ENCODE results near the gene ADGRV1. TPM values are rescaled to one million over a fixed set of nuclear protein-coding genes. Genes with fewer than 3 reads are reported as not detected.

ADGRV1 gene
- polyA plus RNA-seq, 2 of the 4 experiments (the other 2 are of a cell fraction), result 0.70 to 3.7 TPM

GRCh38 chr5:91119217-91119616 is 560.6 kb downstream of the ADGRV1 start:
- CTCF ChIA-PET, result no interaction called here
- 77% methylated on average over 4 of the region's 4 CpGs for WGBS (ENCODE audit: missing lambda C conversion rate)
- Histone ChIP-seq H3K4me1 (no peaks in the 10 kb centered on the region), H3K9me3 (no peaks in the 10 kb centered on the region), H3K27ac (no peak overlapping the region), H3K4me3 (no peak overlapping the region), H3K4me2 (no peak overlapping the region)
- POLR2A ChIA-PET, result no interaction called here
- no peak for ATAC-seq
- TF ChIP-seq FOSB (CRISPR knock-in tag; IDR thresholded peaks at IDR 0.05) (no peak), NR3C1 (IDR thresholded peaks at IDR 0.05) (no peak)
- FAIRE-seq, result no peak
- no peak for DNase-seq (ENCODE audit: low read depth in 1 of 2, low spot score in 1 of 2)

- TF ChIP-seq KDM1A (IDR thresholded peaks at IDR 0.05; ENCODE audit: low read depth) (no peak), ESRRA (IDR thresholded peaks at IDR 0.05; ENCODE audit: borderline replicate concordance, low read length) (no peak), RCOR1 (IDR thresholded peaks at IDR 0.05; ENCODE audit: low read depth, low read length) (no peak), RAD21 (conservative IDR thresholded peaks at IDR 0.05 in 1 of 2, IDR thresholded peaks at IDR 0.05 in 1 of 2) (no peak), SREBF2 (IDR thresholded peaks at IDR 0.05) (no peak), REST (IDR thresholded peaks at IDR 0.05) (no peak), FOSL2 (IDR thresholded peaks at IDR 0.05) (no peak), FOSL2 (CRISPR knock-in tag; IDR thresholded peaks at IDR 0.05) (no peak), ZC3H11A (IDR thresholded peaks at IDR 0.05) (no peak), TP53 (CRISPR knock-in tag; IDR thresholded peaks at IDR 0.05) (no peak), JUN (IDR thresholded peaks at IDR 0.05) (no peak), ATOH8 (CRISPR knock-in tag; IDR thresholded peaks at IDR 0.05; ENCODE audit: low read depth) (no peak), CBX2 (IDR thresholded peaks at IDR 0.05; ENCODE audit: borderline replicate concordance, low read depth) (no peak)
Observed at GRCh38 chr5:91119981-91120850, 561.6 kb downstream of the ADGRV1 start.

GRCh38 chr5:91121347-91121993 is 562.9 kb downstream of the ADGRV1 start:
- H3K4me2 ChIP-seq, result no peak overlapping the region
- TF ChIP-seq JUNB (IDR thresholded peaks at IDR 0.05), result no peak
- TF ChIP-seq KDM1A (IDR thresholded peaks at IDR 0.05; ENCODE audit: low read depth), result no peak
- no peak for FAIRE-seq
- no peak overlapping the region for H3K4me3 ChIP-seq
- 93% methylated on average over 7 of the region's 7 CpGs for WGBS (ENCODE audit: missing lambda C conversion rate)
- ChIA-PET POLR2A (no interaction called here), CTCF (no interaction called here)
- H3K4me1 ChIP-seq, result peaks cover 11% of the 10 kb centered on the region
- no peaks in the 10 kb centered on the region for H3K9me3 ChIP-seq
- no peak overlapping the region for H3K27ac ChIP-seq
- no peak for ATAC-seq
- no peak for DNase-seq (ENCODE audit: low read depth in 1 of 2, low spot score in 1 of 2)

More at GRCh38 chr5:91119981-91120850, 561.6 kb downstream of the ADGRV1 start:
- Histone ChIP-seq H3K4me1 (no peaks in the 10 kb centered on the region; the same call in 2 of the 3 replicates), H3K4me3 (no peak overlapping the region), H3K27ac (no peak overlapping the region), H3K9me3 (no peaks in the 10 kb centered on the region), H3K4me2 (no peak overlapping the region)
- DNase-seq (ENCODE audit: low read depth in 1 of 2, low spot score in 1 of 2) (no peak), ATAC-seq (no peak), FAIRE-seq (no peak)
- POLR2A ChIA-PET, result no interaction called here
- WGBS (ENCODE audit: missing lambda C conversion rate), result 90% methylated on average over 6 of the region's 6 CpGs
- CTCF ChIA-PET, result no interaction called here
